Central memory CD8-positive, alpha-beta T cell (primary cell): Measurements from ENCODE around the gene MACROH2A1.

Experiments used
- ATAC-seq: fragments of 150-1000 bp; cut with Tn5 transposase; replicated peaks from 2 replicates; pipeline ENCODE4 v1.10.0; 2022; ENCODE audit warnings: mild to moderate bottlenecking, moderate FRiP score, moderate number of reproducible peaks; ENCODE audit not compliant: poor library complexity, severe bottlenecking; ENCODE audit errors: extremely low read depth
- DNase-seq, 2 donors: peaks; one replicate each; pipeline ENCODE4 v3.0.0; 2021; ENCODE audit warnings: low spot score in 2 of 2
- H3K27ac Mint-ChIP-seq: one replicate; pipeline ENCODE4 v1.8.0; 2022; ENCODE audit warnings: low read depth, mild to moderate bottlenecking, moderate library complexity, mixed read lengths
- H3K27me3 Mint-ChIP-seq: one replicate; pipeline ENCODE4 v1.8.0; 2022; ENCODE audit warnings: mixed read lengths
- H3K36me3 Mint-ChIP-seq: one replicate; pipeline ENCODE4 v1.8.0; 2022; ENCODE audit warnings: mild to moderate bottlenecking, moderate library complexity, mixed read lengths; ENCODE audit not compliant: insufficient read depth
- H3K4me1 Mint-ChIP-seq: one replicate; pipeline ENCODE4 v1.8.0; 2022; ENCODE audit warnings: mixed read lengths
- H3K4me3 Mint-ChIP-seq: one replicate; pipeline ENCODE4 v1.8.0; 2022; ENCODE audit warnings: mild to moderate bottlenecking, moderate library complexity, mixed read lengths
- H3K9me3 Mint-ChIP-seq: one replicate; pipeline ENCODE4 v1.8.0; 2022; ENCODE audit warnings: mixed read lengths

Gene MACROH2A1

DNA sequence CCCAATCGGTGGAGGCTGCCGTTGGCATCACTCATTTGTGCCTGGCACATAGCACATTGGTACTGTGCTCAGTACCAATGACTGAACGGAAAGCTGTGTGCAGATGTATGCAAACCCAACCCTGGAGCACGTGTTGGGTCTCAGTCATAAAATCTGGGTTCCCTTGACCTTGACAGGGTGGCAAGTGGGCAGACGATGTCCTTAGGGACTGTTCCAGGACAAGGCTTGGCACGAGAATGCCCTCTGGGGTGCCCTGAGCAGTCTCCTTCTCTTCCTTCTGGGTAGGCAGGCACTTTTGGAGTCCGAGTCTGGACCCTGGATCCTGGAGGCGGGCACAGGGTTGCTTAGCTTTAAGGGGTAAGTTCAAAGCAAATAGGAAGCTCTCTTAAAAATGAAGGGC is 75.8 kb downstream of the MACROH2A1 start:
- DNase-seq (no peak), ATAC-seq (no peak)
- no peaks in the 10 kb centered on the region for H3K36me3 Mint-ChIP-seq
- H3K4me1 Mint-ChIP-seq = no peaks in the 10 kb centered on the region
- no peak overlapping the region for H3K4me3 Mint-ChIP-seq
- H3K27me3 Mint-ChIP-seq = no peaks in the 10 kb centered on the region
- H3K9me3 Mint-ChIP-seq = no peaks in the 10 kb centered on the region
- H3K27ac Mint-ChIP-seq = no peak overlapping the region

DNA sequence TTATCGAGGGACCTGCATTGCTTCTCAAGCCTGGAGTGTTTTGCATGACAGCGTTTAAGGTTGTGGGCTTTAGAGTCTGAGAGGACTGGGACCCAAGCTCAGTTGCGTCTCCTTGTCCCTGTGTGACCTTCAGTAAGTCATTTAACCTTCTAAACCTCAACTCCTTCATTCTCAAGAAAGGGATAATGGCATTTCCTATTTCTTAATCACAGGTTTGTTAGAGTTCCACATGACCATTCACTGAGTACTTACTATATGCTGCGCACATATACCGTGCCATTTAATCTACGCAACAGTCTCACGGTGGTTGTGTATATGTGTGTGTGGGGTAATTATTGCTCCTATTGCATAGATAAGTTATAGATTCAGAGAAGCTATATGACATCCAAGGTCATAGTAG is 76.3 kb downstream of the MACROH2A1 start:
- ATAC-seq = no peak
- no peaks in the 10 kb centered on the region for H3K27me3 Mint-ChIP-seq
- H3K4me3 Mint-ChIP-seq = no peak overlapping the region
- no peak for DNase-seq
- H3K9me3 Mint-ChIP-seq = no peaks in the 10 kb centered on the region
- H3K36me3 Mint-ChIP-seq = no peaks in the 10 kb centered on the region
- H3K4me1 Mint-ChIP-seq = no peaks in the 10 kb centered on the region
- H3K27ac Mint-ChIP-seq = no peak overlapping the region

DNA sequence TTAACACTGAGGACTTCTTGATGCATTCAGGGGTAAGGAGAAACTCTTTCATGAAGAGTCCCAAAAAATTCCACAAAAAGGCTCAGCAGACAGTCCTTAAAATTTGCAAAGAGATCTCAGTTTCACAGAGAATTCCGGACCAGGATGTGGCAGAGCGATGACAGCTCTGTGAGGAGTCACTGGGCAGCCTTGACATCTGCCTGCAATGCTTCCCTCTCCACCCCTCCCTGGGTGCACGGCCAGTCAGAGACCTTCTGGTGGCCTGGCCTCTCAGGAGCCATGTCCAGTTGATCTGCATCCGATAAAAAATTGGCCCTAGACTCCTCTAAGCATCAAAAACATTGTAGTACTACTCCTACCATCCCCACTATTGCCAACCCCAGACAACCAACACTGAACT is 76.8 kb downstream of the MACROH2A1 start:
- H3K9me3 Mint-ChIP-seq = no peaks in the 10 kb centered on the region
- DNase-seq (no peak), ATAC-seq (no peak)
- H3K4me3 Mint-ChIP-seq = no peak overlapping the region
- H3K27me3 Mint-ChIP-seq = no peaks in the 10 kb centered on the region
- H3K4me1 Mint-ChIP-seq = no peaks in the 10 kb centered on the region
- H3K36me3 Mint-ChIP-seq = no peaks in the 10 kb centered on the region
- H3K27ac Mint-ChIP-seq = no peak overlapping the region

DNA sequence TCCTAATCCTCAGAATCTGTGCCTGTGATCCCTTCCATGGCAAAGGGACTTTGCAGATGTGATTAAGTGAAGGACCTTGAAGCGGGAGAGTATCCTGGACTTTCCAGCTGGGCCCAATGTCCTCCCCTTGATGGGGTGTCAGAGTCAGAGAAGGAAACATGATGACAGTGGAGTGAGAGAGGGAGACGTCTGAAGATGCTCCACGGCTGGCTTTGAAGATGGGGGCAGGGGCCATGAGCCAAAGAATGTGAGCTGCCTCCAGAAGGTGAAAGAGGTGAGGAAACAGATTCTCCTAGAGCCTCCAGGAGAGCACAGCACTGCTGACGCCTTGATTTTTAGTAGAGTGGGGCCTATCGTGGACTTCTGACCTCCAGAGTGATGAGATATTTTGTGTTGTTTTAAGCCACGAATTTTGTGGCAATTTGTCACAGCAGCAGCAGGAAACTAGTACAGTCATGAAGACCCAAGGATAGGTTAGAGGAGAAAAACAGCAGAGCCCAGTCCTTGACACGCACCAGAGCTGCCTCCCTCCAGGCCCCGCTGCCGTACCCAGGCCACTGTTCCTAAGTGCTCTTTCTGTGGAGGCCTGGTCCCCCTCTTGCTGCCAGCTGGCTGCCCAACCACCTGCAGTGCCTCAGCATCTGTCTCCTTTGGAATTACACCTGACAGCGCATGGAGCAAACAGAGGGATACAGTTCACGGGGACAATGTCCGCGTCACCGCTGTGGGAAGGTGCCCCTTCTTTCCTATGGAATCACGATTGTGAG is 78.1 kb downstream of the MACROH2A1 start:
- H3K27me3 Mint-ChIP-seq = no peaks in the 10 kb centered on the region
- H3K9me3 Mint-ChIP-seq = no peaks in the 10 kb centered on the region
- no peak overlapping the region for H3K27ac Mint-ChIP-seq
- H3K4me3 Mint-ChIP-seq = no peak overlapping the region
- H3K4me1 Mint-ChIP-seq = no peaks in the 10 kb centered on the region
- ATAC-seq (no peak), DNase-seq (no peak)
- no peaks in the 10 kb centered on the region for H3K36me3 Mint-ChIP-seq

DNA sequence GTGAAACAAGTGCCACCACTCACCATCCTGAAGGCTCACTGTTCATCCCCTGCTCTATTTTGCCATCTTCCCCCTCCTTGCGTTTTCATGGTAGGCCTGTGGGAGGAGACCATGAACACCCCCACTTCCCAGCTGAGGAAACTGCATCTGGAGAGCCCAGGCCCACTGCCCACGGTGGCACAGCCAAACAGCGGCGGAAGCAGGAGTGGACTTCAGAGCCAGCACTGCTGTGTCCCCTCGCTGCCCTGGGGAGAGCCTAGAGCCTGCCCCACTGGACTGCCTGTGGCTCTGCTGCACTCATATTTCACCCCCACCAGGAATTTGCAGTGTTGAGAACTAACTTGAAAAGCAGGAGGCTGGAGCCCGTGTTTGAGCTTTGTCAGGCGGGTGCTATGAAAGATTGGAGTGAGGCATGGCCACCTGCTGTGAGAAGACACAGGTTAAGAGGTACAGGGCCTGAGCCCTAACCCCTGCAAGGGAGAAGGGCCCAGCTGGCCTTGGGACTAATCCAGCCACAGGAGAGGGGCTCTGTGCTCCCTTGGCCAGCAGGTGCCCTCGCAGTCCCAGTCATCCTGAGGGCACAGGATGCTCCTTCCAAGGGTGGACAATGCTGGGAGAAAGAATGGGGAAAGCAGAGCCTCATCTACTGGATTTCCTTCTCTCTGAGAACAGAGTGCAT is 79.0 kb downstream of the MACROH2A1 start:
- Mint-ChIP-seq H3K36me3 (no peaks in the 10 kb centered on the region), H3K9me3 (no peaks in the 10 kb centered on the region), H3K27ac (no peak overlapping the region), H3K4me3 (no peak overlapping the region), H3K27me3 (no peaks in the 10 kb centered on the region), H3K4me1 (no peaks in the 10 kb centered on the region)
- DNase-seq (no peak), ATAC-seq (no peak)

DNA sequence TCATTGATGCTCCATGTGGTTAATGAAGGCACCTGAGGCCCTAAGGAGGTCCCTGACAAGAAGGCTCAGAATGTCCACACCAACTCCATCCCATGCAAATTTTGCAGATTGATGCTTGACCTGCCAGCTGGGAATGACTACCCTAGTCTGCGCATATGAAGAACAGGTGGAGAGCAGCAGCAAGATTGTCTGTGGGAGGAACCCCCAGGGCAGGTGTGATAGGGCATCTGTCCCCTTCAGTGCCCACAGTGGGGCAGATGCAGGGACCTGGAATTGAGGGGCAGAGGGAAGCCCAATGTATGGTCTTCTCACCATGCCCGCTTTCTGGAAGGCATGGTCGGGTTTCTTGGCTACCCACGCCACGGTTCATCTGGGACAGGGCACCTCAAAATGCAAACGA is 79.6 kb downstream of the MACROH2A1 start:
- Mint-ChIP-seq H3K27me3 (no peaks in the 10 kb centered on the region), H3K9me3 (no peaks in the 10 kb centered on the region), H3K36me3 (no peaks in the 10 kb centered on the region), H3K4me3 (no peak overlapping the region), H3K27ac (no peak overlapping the region), H3K4me1 (no peaks in the 10 kb centered on the region)
- no peak for DNase-seq
- no peak for ATAC-seq

DNA sequence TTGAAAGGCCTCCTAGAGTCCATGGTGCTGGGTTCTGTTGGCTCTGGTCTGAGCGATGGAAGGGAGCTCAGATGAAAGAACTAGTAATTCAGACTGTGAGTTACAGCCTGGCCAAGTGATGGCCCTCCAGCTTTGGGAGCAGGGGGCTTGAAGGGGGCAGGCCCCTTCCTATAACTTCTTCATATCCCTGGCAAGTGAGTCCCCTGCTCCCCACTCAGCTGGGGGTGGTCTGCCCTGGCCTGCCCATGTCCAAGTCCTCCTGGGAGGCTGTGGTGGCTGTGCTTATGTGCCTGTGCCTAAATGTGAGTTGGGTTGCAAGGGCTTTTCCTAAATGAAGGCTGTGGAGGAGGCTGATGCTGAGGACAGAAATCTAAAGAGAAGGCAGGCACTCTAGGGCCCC is 80.1 kb downstream of the MACROH2A1 start:
- no peak for DNase-seq
- Mint-ChIP-seq H3K9me3 (no peaks in the 10 kb centered on the region), H3K36me3 (no peaks in the 10 kb centered on the region), H3K27me3 (no peaks in the 10 kb centered on the region), H3K27ac (no peak overlapping the region), H3K4me3 (no peak overlapping the region), H3K4me1 (no peaks in the 10 kb centered on the region)
- ATAC-seq = no peak

DNA sequence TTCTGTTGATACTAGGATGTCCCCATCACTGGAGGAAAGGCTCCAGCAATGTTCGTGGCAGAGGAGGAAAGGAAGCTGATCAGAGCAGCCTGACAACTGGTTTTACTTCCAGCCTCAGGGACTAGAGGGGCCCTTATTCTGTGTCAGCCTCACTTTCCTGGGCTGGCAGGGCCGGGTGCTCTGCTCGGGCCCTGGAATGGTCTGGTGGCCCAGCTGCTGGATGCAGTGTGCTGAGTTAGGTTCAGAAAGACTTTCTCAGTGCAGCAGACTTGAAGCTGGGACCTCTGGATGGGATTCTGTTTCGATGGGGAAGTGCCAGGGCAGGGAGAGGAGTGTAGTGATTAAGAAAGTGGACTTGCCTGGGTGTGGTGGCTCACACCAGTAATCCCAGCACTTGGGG is 81.0 kb downstream of the MACROH2A1 start:
- H3K4me1 Mint-ChIP-seq = no peaks in the 10 kb centered on the region
- no peaks in the 10 kb centered on the region for H3K27me3 Mint-ChIP-seq
- no peak overlapping the region for H3K27ac Mint-ChIP-seq
- no peak overlapping the region for H3K4me3 Mint-ChIP-seq
- ATAC-seq (no peak), DNase-seq (peak in 1 of 2 donors; percentile 3)
- no peaks in the 10 kb centered on the region for H3K9me3 Mint-ChIP-seq
- H3K36me3 Mint-ChIP-seq = no peaks in the 10 kb centered on the region

DNA sequence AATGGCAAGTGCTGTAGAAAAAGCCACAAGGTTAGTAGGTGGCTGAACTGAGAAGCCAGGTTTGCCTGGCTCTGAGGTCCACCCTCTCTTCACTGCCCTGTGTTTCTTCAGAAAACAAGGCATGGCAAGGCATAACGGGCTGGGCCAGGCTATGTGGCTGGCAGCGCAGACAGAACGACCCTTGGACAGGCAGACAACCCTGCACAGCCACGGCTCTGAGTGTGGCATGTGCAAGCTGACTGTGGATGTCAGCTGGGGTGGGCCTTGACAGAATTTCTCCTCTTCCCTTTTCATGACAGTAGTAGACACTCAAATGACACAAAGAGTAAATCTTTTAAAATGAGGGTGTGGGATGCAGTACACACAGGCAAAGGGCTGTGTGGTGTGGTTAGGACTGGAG is 81.7 kb downstream of the MACROH2A1 start:
- Mint-ChIP-seq H3K27ac (no peak overlapping the region), H3K27me3 (no peaks in the 10 kb centered on the region), H3K4me1 (no peaks in the 10 kb centered on the region), H3K4me3 (no peak overlapping the region), H3K9me3 (no peaks in the 10 kb centered on the region), H3K36me3 (no peaks in the 10 kb centered on the region)
- DNase-seq = peak in 1 of 2 donors; percentile 9
- no peak for ATAC-seq

DNA sequence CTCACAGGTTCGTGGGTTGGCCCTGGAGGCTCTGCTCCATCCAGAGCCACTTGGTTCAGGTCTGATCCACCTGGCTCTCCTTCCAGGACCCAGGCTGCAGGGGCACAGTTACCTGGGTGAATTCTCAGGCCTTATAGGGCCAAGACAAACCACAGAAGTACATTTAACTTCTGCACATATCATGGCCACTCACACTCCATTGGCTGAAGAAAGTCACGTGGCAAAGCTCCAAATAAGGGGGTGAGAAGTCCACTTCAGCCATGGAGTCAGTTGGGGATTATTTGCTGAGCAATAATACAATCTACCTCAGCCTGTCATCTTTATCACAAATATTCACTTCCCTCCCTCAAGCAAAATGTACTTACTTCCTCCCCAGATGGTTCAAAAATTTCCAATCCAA is 83.6 kb downstream of the MACROH2A1 start:
- DNase-seq = no peak
- Mint-ChIP-seq H3K27ac (no peak overlapping the region), H3K27me3 (no peaks in the 10 kb centered on the region), H3K4me3 (no peak overlapping the region), H3K4me1 (no peaks in the 10 kb centered on the region), H3K9me3 (no peaks in the 10 kb centered on the region), H3K36me3 (no peaks in the 10 kb centered on the region)
- no peak for ATAC-seq

DNA sequence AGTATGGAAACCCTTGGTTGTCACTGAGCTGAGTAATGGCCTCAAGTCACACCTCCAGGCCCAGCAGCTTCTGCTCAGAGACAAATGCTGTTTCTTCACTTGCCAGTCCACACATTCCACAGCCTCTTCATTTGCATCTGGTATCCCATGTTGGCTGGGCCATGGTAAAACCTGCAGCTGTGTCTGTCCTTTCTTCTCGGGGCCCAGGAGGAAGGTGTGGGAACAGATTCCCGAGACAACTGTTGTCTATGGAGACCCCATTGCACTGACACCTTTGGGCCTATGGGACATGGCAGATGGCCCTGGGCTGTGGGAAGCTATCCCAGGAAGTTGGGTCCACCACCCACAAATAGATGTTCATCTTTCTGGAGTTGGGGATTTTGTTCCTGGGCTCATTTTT is 85.1 kb downstream of the MACROH2A1 start:
- no peaks in the 10 kb centered on the region for H3K4me1 Mint-ChIP-seq
- no peaks in the 10 kb centered on the region for H3K9me3 Mint-ChIP-seq
- peaks cover 10% of the 10 kb centered on the region for H3K27me3 Mint-ChIP-seq
- DNase-seq (no peak), ATAC-seq (no peak)
- H3K4me3 Mint-ChIP-seq = no peak overlapping the region
- no peaks in the 10 kb centered on the region for H3K36me3 Mint-ChIP-seq
- no peak overlapping the region for H3K27ac Mint-ChIP-seq

DNA sequence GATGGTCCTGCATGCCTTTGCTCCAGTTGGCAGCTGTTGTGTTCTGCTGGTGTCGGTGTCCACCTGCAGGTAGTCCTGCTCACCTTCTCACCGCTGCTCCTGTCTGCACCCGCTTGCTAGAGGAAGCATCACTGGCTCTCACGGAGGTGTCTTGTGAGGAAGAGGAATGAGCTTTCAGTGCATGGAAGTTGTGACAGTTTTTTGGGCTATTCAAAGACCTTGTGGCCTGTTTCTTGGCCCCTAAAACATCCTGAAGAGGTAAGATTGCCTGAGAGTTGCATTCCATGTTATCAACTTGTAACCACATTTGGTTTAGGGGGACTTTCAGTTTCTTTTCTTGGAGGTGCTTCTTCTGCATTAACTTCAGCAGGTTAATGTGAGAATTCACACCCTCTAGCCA is 85.6 kb downstream of the MACROH2A1 start:
- ATAC-seq (no peak), DNase-seq (no peak)
- H3K36me3 Mint-ChIP-seq = no peaks in the 10 kb centered on the region
- H3K27ac Mint-ChIP-seq = no peak overlapping the region
- H3K9me3 Mint-ChIP-seq = no peaks in the 10 kb centered on the region
- H3K4me3 Mint-ChIP-seq = no peak overlapping the region
- H3K4me1 Mint-ChIP-seq = no peaks in the 10 kb centered on the region
- H3K27me3 Mint-ChIP-seq = peaks cover 15% of the 10 kb centered on the region

DNA sequence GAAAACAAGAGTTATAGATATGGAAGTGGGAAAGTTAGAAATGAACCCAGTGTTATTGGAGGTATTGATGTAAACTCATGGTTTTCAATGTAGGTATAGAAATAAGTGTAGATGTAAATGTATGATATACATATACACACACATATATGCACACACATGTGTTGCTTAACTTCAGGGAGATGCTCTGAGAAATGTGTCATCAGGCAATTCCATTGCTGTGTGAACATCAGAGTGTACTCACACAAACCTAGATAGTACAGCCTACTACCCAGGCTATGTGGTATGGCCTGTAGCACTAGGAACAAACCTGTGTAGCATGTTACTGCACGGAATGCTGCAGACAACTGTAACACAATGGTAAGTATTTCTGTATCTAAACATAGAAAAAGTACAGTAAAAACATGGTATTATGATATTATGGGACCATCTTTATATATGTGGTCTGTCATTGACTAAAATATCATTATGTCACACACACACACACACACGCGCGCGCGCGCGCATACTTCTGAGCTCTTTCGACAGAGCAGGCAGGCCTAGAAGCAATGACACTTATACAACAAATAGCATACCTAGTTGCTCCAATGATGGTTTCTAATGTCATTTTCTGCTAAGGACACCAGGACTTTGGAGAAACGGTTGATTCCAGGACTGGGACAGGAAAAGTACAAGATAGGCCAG is 86.6 kb downstream of the MACROH2A1 start:
- ATAC-seq (no peak), DNase-seq (no peak)
- Mint-ChIP-seq H3K4me3 (no peak overlapping the region), H3K27me3 (peaks cover 21% of the 10 kb centered on the region), H3K9me3 (no peaks in the 10 kb centered on the region), H3K27ac (no peak overlapping the region), H3K36me3 (no peaks in the 10 kb centered on the region), H3K4me1 (no peaks in the 10 kb centered on the region)
